ENCODE data around the gene FLT3. TPM values are rescaled to one million over a fixed set of nuclear protein-coding genes. Genes with fewer than 3 reads are reported as not detected.

FLT3 gene
- total and polyA plus RNA-seq, 4 donors = 0.14 to 0.84 (median 0.42) TPM

GRCh38 chr13:27988520-27988919, 111.9 kb downstream of the FLT3 start, which contains the start of gene URAD:
TSS of gene URAD (minus strand) at chr13:27988693. CDS start at chr13:27988637, 56 bp downstream.
- no peak within 1 kb of the TSS for H3K9ac ChIP-seq (ENCODE audit: low read depth in 1 of 2, low read length in 2 of 2)
- H3K27me3 ChIP-seq (ENCODE audit: control insufficient read depth in 4 of 4, insufficient read depth in 4 of 4, low read length in 3 of 4) = peaks cover 0 to 5% (median 0%) of the 10 kb centered on the region in 4 donors
- WGBS = 53% methylated on average over 11 of the region's 11 CpGs
- H3K9me3 ChIP-seq (ENCODE audit: control insufficient read depth in 4 of 4, low read length in 3 of 4) = no peaks in the 10 kb centered on the region
- H3K27ac ChIP-seq (ENCODE audit: low read depth in 1 of 2, low read length in 2 of 2) = no peak within 1 kb of the TSS
- TF ChIP-seq SP1 (IDR thresholded peaks at IDR 0.05) = no peak
- no peak for TF ChIP-seq ATF3 (IDR thresholded peaks at IDR 0.05)
- TF ChIP-seq FOXA1 (IDR thresholded peaks at IDR 0.05) = no peak
- DNase-seq (ENCODE audit: low spot score) = no peak
- no peaks in the 10 kb centered on the region for H3K36me3 ChIP-seq (ENCODE audit: control insufficient read depth in 4 of 4, insufficient read depth in 3 of 4, low read depth in 1 of 4, low read length in 3 of 4)
- no peak within 1 kb of the TSS for H3K4me3 ChIP-seq (ENCODE audit: low read depth in 1 of 3, low read length in 3 of 3)
- no peaks in the 10 kb centered on the region for H3K4me1 ChIP-seq (ENCODE audit: control insufficient read depth in 4 of 4, insufficient read depth in 4 of 4, low read length in 3 of 4)

DNA sequence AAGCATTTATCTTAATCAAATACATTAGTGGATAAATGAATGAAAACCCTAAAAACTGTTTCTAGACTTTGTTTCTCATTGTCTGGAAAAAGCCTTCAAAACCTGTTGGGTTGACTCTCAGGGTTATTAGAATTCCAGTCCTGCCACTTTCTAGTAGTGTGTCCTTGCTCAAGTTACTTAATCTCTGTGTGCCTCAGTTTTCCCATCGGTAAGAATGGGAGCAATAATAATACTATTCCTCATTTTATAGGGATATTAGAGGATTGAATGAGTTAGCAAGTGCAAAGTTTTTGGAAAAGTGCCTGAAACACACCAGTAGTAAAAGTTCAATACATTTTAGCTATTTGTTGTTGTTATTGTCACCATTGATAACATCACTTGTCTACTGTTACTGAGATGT, 114.8 kb downstream of the FLT3 start:
- Histone ChIP-seq H3K4me3 (ENCODE audit: low read depth in 1 of 3, low read length in 3 of 3) (no peak overlapping the region), H3K9me3 (ENCODE audit: control insufficient read depth in 4 of 4, low read length in 3 of 4) (no peaks in the 10 kb centered on the region), H3K36me3 (ENCODE audit: control insufficient read depth in 4 of 4, insufficient read depth in 3 of 4, low read depth in 1 of 4, low read length in 3 of 4) (no peaks in the 10 kb centered on the region), H3K27ac (ENCODE audit: low read depth in 1 of 2, low read length in 2 of 2) (no peak overlapping the region), H3K27me3 (ENCODE audit: control insufficient read depth in 4 of 4, insufficient read depth in 4 of 4, low read length in 3 of 4) (peaks cover 0 to 14% (median 7%) of the 10 kb centered on the region in 4 donors), H3K4me1 (ENCODE audit: control insufficient read depth in 4 of 4, insufficient read depth in 4 of 4, low read length in 3 of 4) (peaks cover 0 to 6% (median 4%) of the 10 kb centered on the region in 4 donors), H3K9ac (ENCODE audit: low read depth in 1 of 2, low read length in 2 of 2) (no peak overlapping the region)
- no peak for DNase-seq (ENCODE audit: low spot score)
- TF ChIP-seq CTCF (IDR thresholded peaks at IDR 0.05; ENCODE audit: low read depth, low read length, missing input control) (no peak), FOXA1 (IDR thresholded peaks at IDR 0.05) (no peak), RXRA (IDR thresholded peaks at IDR 0.05) (no peak), ATF3 (IDR thresholded peaks at IDR 0.05) (no peak), SP1 (IDR thresholded peaks at IDR 0.05) (no peak), JUND (IDR thresholded peaks at IDR 0.05) (no peak), TAF1 (conservative IDR thresholded peaks at IDR 0.05) (no peak), RAD21 (IDR thresholded peaks at IDR 0.05) (no peak), NR2F2 (IDR thresholded peaks at IDR 0.05) (no peak), FOXA2 (IDR thresholded peaks at IDR 0.05) (no peak), YY1 (IDR thresholded peaks at IDR 0.05) (no peak), GABPA (IDR thresholded peaks at IDR 0.05 in 1 of 2, conservative IDR thresholded peaks at IDR 0.05 in 1 of 2) (no peak), REST (IDR thresholded peaks at IDR 0.05) (no peak)
- TF ChIP-seq, protein P1, sequence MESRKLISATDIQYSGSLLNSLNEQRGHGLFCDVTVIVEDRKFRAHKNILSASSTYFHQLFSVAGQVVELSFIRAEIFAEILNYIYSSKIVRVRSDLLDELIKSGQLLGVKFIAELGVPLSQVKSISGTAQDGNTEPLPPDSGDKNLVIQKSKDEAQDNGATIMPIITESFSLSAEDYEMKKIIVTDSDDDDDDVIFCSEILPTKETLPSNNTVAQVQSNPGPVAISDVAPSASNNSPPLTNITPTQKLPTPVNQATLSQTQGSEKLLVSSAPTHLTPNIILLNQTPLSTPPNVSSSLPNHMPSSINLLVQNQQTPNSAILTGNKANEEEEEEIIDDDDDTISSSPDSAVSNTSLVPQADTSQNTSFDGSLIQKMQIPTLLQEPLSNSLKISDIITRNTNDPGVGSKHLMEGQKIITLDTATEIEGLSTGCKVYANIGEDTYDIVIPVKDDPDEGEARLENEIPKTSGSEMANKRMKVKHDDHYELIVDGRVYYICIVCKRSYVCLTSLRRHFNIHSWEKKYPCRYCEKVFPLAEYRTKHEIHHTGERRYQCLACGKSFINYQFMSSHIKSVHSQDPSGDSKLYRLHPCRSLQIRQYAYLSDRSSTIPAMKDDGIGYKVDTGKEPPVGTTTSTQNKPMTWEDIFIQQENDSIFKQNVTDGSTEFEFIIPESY (IDR thresholded peaks at IDR 0.05) = no peak
- WGBS = 75% methylated on average over 1 of the region's 1 CpG

Measured in liver (tissue), 9 donors.